T-helper 2 cell treated with Interferon-gamma antibody and Interleukin-4, amounts not matched to agents 100 ng/mL and 5 ng/mL, for 36 hours (primary cell): Measurements from ENCODE around the gene TSPAN3. TPM values are rescaled to one million over a fixed set of nuclear protein-coding genes. Genes with fewer than 3 reads are reported as not detected.

Experiments used
- intact Hi-C: fragments of 100-400 bp; cut with micrococcal nuclease; formaldehyde crosslinking; loops from one replicate; pipeline ENCODE4 v1.15.1; 2023
- total RNA-seq: library from RNA; stranded (reverse); gene quantifications from 2 replicates; pipeline ENCODE4 v1.2.3, GENCODE V29; 2022

The TSPAN3 gene
- total RNA-seq, 1 donor from 2014 or later = 16.3 TPM

DNA sequence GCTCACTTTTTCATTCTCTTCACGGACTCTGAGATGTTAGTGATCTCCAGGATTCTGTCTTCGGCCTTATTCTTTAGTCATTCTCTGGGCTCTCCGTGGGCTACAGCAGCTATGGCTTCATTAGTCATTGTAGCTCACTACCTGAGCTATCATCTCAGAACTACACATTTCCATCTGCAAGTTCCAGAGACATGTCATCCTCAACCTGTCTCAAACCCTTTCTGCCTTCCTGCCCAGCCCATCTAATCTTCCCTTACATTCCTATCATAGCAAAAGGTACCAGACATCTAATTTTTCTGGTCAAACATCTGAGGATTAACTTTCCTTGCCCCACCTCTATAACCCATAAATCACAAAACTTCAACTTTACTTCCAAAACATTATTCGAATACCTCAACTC is 13.2 kb downstream of the TSPAN3 start:
- intact Hi-C loops = no loop called here

DNA sequence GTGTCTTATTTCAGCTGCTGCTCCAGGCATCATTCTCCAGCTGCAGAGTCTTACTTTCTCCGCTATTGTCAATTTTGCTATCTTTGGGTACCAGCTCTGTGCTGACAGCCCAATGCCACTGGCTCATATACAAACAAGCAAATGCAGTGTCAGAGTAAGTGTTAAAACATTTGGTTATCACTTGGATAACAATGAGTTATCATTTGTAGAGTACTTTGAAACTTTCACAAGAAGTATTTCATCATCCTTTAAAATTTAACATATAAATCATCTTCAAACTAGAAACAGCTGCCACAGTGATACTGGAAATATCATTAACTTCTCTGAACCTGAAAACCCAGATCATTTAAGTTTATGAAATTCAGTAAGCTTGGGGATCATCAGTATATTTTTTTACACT is 13.8 kb downstream of the TSPAN3 start:
- intact Hi-C loops = no loop called here

DNA sequence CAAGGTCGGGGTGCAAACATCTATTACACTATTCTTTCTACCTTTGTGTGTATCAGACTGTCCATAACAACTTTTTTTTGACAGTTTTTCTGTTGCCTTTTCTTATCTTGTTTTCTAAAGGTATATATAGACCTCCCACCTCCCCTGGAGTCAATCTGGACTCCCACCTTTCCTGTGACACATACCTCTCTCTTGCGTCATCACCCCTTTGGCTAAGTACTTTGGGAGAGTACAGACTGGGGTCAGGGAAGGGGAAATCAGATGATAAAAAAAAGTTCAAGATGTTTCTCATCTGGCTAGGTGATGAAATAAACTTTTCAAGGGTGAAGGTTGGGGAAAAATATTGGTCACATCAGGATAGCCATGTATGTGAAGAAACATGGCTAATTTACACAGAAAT is 17.2 kb downstream of the TSPAN3 start:
- intact Hi-C loops = no loop called here

DNA sequence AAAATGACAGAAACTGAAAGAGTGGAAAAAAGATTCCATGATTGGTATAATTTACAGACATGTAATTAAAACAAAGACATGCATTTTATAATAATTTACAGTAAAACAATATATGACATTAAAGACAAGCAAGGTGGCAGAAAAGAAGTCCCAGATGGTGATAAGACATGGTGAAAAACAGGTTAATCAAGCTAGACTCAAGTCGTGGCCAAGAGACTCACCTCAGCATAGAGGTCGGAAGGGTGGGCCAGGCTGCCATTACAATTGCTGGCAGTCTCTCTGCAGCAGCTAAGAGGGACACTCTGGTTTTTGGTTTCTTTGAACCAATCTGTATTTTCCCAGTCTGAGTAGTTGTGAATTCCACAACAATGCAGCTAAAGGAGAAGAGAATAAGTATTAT is 18.4 kb downstream of the TSPAN3 start:
- intact Hi-C loops = no loop called here

DNA sequence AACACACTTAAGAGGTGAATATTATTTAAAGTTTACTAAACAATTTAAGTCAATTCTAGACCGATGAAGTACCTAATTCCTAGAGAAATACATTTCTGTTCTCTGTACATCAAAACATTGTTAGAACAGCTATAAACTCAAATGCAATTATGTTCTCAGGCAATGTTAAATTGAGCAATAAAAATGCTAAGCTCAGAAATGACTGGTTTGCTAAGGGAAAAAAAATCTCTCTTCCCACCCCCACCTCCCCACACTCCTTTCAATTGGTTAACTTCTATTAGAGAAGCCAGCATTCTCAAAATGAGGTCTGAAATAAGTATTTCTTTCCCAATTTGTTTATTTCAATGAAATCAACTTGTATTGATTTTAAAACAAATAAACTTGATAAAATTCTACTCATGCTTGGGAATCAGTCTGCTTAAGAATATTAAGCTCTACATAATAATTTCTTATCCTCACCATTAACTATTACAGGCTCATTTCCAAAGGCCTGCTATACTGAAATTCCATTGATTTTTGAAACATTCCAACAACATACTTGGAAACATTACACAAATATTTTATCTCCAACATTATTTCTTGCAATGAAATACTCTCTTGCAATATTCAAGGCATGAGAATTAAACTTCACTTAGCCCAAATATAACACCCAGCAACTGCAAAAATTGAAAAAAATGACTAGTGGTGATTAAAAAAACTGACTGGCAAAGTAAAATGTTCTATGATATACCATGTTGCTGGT is 22.6 kb downstream of the TSPAN3 start:
- intact Hi-C loops = no loop called here

DNA sequence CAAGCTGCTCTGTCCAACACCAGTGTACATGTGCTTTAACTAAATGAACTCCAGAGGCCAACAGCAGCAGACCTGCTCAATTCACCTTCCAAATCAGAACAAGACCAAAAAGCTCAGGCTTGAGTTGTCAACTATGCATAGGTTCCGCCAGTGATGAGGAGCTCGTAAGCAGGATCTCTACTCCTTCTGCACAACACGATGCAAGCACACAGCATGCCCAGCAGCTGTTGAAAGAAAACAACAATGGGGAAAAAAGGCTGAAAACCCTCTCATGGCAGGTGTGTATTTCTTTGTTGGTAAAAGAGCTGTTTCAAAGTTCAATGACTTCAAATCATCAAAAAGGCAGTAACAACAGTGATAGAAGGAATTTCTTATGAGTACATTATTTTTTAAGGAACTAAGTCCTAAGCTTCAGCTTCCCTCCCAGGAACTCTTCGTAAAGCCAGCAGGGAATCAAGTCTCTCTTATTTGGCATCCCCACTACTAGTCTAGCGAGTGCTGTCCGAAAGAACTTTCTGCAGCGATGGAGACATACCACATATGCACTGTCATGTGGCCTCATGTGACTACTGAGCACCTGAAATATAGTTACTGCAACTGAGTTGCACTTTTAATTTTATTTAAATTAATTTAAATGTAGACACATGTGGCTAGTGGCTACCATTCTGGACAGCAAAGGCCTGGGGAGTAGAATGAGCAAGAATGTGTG is 24.1 kb downstream of the TSPAN3 start:
- intact Hi-C loops = no loop called here

DNA sequence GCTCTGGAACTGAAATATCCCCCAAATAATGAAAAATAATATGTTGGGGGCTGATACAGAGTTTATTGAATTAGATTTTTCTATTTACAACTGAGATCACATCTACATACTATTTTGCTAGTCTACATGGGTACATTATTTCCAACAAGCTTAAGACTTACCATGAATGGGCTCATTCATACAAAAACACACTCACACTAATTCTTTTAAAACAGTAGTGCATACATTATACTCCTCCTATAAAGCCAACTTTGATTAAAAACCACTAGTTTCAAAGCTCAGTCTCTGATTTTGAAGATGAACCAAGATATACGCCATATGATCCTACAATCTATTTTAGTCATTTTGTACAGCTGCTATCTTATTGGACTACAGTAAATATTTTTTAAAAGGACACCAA is 24.9 kb downstream of the TSPAN3 start:
- intact Hi-C loops = no loop called here

DNA sequence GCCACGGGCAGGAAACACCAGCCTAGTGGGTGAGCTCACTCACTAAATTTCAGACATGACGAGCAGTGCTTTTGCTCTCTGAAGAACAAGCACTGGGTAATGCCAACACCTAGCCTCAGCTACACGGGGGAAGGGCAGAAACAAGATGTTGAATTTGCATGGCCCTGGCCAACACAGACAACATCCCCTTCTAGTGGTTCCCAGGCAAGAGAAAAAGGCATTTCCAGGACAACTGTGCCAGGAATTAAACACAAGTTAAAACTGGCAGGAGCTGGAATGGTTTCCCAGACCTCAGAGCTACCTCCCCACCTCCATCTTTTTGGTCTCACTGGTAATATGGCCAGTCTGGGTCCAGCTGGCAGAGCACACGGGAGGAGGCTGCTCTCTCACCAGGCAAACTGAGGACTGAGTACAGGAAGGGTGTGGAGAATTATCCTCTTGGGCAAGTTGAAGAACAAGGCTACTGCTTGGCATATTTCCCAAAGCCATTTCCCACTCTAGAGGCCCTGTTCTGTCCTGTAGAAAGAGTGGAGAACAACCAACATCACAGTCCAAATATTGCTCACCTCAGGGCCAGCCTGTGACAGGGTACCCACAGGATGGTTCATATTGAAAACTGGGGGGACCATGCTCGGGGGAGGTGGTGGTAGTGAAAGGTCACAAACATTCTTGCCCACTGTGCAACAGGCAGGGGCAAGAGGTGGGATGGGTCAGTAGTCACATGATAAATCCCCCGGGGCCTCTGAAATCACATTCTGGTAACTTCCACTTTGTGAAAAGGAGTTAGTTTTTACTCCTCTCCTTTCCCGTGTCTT is 26.5 kb downstream of the TSPAN3 start:
- intact Hi-C loops = no loop called here

DNA sequence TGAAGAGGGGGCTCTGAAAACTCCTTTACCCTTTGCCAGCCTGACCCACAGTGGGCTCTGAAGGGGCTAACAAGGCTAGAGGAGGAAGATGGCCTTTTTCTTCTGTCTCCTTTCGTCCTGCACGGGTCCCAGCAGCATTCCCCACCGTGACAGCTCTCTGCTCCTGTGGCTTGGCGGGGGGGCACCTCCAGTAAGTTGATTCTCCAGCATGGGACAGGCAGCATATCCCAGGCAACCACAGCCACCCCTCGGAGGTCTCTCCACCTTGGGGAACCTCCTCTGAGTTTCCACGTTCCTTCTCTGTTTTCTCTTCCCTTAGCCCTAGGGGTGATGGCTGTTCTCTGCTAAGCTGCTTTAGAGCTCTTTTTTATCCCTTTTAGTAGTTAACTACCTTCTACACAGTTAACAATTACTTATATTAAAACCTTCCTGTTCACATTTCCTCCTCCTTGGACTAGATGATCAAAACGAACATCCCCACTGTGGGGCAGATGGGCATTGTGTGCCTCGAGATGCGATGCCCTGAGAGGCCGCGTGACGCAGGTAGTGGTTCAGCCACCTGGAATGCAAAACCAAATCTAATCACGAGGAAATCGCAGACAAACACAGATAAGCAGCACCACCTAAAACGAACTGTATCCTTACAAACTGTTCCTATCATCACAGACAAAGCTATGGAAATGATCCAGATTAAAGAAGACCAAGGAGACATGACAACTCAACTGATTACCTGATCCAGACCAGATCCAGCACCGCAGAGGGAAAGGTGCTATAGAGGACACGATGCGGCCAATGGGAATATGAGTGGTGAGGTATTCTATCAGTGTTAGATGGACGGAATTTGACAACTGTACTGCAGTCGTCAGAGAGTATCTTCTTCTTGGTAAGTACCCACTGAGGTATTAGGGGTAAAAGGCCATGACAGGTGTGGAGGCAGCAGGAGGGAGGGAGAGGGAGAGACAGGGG is 27.7 kb downstream of the TSPAN3 start:
- intact Hi-C loops = no loop called here

DNA sequence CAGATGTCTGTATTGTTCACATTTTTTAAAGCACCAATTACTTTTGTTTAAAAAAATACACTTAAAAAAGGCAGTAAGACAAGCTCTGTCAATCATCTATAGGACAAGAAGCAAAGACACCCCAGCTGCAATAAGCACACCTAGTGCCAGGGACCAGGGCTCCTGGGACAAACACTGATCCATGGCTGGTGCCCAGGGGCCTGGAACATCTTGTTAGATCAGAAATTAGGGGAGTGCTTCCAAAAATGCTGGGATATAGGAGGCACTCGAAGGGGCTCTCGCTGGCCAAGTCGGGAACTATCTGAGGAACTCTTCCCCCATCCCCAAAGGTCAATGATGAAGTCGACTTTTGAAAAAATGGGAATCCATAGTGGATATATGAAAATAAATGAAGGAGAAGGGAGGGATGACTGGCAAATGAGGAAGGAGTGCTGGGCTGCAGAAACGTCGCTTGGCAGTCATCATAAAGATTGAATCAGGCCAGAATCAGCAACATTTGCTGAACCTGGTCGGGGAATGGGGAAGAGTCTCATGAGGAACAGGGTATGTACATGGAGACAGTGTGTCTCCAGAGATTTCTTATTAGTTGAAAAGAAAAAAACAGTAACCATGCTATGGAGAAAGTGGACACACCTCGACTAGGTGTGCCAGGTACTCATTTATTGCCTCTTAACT is 28.5 kb downstream of the TSPAN3 start:
- intact Hi-C loops = no loop called here

DNA sequence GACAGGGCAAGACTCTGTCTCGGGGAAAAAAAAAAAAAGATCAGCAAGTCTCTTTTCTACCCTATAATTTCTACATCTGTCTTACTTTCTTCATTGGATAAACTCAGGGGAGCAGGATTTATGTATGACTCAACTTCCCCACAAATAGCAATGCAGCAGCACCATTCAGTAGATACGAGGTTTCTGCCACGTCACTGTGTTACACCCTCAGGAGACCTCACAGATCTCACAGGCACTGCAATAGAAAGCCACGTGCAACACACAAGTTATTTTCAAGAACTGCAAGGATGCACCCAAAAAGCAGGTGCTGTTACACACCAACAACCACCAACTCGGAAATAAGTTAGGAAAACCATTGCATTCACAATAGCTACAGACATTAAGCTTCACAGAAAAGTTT is 30.2 kb downstream of the TSPAN3 start:
- intact Hi-C loops = no loop called here

DNA sequence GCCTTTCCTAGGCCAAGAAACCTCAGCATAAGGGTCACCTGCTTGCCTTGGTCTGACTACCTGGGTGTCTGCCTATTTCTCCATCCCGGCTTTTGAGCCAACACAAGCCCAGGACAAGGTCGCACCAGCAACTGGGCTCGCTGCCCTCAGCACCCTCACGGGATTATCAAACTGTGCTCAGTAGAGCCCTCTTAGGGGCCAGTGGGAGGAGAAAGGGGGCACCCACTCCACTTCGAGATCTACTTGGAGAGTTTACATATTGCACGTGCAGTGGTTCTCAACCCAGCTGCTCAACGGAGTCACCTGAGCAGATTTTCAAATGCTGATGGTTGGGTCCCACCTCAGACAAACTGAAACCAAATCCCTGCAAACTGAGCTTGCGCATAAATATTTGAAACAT is 31.1 kb downstream of the TSPAN3 start:
- intact Hi-C loops = no loop called here

DNA sequence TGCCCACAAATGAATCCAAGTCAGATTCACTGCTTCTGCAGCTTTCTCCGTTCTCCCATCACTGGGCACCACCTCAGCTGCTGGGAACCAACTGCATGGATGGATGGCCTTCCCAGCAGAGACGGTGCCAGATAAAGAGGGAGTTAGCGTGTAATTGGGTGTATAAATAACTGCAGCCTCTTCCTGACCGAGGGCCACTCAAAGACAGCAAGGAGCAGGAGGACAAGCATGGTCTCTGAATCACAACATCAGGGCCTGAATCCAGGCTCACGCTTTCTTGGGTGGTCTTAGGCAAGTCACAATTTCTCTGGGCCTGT is 31.7 kb downstream of the TSPAN3 start:
- intact Hi-C loops = no loop called here

DNA sequence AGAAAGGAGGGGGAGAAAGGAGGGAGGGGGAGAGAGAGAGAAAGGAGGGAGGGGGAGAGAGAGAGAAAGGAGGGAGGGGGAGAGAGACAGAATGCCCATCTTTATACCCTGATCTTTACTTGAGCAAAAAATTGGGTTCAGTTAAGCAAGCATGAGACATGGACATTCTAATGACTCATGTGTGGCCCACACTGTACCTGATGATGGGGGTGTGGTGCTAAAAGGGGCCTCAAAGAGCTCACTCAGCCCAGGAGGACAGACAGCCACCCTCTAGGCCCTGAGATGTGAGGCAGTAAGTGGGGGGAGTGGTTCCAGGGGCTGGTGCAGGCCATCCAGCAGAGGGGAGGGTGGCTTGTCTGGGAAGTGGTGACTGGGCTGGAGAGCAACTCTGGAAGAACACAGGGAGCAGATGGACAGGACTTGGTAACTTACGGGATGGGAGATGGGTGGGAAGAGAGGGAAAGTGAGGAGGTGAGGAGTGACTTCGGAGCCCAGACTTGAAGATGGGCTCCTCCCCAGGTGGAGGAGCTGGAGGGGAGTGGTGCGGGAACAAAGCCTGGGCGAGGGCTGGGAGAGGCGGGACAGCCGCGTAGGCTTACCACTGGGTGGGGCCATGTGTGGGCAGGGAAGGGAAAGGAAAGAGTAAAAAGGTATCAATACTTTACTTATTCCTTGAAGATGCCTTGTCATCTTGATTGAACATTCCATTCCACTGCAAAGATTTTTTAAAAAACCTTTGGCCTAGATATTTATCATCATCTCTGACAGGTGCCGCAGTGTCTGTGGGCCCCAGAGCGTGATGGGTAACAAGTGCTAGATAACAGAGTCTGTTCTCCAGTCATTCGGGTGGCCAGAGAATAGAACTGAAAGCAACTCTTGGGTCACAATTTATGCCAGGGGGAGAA is 32.3 kb downstream of the TSPAN3 start:
- intact Hi-C loops = no loop called here

DNA sequence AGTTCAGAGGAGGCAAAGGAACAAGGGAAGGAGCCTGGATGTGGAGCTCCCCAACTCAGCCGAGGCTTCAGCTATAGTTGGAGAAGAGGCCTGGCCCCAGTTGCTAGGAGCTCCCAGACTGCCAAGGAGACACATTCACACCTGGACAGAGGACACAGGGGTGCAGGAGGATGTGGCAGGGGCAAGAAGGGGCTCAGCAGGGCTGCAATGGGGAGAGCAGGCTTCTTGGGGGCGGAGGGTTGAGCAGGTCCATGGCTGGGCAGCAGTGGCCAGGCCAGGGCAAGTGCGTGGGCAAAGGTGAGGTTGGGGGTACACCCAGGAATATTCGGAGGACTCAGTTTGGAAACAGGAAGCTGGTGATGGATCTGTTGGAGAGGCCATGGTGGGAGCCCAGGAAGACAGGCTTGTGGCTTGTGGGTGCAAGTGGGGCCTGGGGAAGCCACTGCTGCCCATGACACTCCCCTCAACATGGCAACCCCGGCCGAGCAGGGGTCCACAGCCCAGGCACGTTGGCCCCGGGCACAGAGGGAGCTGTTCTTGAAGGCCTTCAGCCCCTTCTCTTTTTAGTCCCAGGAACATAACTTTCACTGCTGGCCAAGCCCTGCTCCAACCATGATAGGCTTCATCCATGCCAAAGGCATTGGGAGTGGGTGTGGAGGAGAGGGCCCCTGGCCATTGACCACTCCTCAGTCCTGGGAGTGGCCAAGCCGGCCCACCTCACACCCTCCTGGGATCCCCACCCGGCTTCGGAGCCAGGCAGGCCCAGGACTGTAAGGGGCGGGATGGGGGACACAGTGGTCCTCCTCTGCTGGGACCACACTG is 33.3 kb downstream of the TSPAN3 start:
- intact Hi-C loops = no loop called here

DNA sequence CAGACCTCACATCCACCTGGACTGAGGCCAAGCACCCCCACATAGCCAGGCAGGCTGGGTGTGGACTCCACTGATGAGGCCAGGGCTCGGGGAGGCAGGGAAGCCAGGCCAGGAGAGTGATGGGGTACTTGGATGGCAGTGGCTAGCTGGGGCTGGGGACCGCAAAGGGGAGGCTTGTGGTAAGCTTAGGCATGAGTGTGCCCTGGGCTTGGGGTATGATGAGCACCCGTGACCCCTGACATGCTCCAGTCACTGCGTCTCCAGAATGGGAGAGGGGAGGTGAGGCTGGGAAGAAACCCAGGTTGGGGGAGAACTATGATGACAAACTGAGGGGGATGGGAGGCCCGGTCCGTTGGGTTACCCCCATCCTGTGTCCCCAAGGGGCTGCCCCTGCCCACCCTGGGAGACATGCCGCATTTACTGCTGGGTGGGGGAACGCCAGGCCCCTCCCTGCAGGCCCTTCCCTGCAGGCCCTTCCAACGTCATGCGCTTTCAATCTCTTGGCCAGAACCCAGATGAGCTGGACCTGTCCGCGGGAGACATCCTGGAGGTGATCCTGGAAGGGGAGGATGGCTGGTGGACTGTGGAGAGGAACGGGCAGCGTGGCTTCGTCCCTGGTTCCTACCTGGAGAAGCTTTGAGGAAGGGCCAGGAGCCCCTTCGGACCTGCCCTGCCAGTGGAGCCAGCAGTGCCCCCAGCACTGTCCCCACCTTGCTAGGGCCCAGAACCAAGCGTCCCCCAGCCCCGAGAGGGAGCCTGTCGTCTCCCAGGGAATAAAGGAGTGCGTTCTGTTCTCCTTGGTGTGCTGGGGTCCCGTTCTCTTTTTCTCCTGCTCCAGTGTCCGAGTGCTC is 34.1 kb downstream of the TSPAN3 start:
- intact Hi-C loops = no loop called here

DNA sequence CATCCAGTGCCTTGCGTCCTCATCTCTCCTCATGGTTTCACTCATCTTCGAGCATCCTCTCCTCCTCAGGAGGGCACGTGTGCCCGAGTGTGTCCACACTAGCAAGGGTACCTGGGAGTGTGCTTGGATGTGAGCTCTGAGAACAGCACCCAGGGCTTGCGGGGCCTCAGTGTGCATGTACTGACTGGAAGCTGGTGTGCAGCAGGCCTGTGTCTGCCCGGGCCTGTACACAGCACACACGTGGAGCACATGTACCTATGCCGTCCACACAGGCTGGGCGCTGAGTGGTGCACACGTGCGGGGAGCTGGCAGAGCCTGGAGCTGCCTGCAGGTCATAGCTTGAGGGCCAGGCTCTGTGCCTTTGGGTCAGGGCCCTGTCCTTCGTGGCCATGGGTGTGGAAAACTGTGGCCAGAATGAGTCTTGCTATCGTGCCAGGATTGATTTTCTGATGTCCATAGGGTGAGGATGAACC is 34.9 kb downstream of the TSPAN3 start:
- intact Hi-C loops = no loop called here

DNA sequence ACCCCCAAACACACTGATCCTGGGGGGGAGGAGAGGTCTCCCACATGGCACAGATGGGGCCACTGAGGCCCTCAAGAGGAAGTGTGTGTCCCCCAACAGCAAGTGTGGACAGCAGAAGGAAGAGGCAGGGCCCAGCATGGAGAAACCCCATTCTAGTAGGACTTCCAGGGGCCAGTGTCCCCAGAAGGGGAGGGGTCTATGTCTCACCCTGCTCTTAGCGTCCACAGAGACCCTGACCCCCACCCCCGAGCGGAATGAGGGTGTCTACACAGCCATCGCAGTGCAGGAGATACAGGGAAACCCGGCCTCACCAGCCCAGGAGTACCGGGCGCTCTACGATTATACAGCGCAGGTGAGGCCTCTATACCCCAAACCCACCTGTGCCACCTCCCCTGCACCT is 35.3 kb downstream of the TSPAN3 start:
- intact Hi-C loops = no loop called here
